GM18867 (cell line): ENCODE data around the gene ITGA2B.
"Not testable (repeated sequence)": the region's sequence is repeated elsewhere in the genome, so short reads cannot be mapped to it uniquely, and the experiment has no call there.

Experiments
- ATAC-seq: cut with Tn5 transposase; IDR thresholded peaks from one replicate; pipeline ENCODE4 v1.9.1; 2021; ENCODE audit warnings: mild to moderate bottlenecking, moderate library complexity; ENCODE audit not compliant: unreplicated experiment

The ITGA2B gene

DNA sequence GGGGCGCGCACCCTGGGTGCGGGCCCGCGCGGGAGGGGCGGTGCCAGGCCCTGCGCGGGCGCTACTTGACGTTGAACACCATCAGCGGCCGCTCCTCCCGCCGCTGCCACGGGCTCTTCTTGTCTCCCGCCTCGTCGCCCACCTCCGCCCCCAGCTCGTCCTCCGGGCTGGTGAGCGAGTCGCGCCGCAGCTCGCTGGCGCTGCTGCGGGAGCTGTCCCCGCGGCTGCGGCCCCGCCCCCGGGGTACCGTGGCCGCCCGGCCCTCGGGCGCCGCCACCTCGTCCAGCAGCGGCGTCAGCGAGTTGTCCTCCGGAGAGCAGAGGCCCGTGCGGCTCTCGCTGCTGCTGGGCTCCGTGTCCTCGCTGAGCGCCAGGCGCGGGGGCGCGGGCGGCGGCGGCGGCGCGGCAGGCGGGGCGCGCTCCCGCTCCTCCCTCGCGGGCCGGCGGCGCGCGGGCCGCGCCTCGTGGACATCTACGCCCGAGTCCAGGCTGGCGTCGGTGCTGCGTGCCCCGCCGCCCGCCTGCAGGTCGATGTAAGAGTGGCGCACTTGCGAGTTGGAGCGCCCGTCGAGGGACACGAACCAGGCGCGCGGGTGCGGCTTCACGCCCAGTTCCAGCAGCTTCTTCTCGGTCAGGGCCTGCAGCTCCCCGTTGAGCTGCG, 35.6 kb downstream of the ITGA2B start:
- no peak for ATAC-seq

DNA sequence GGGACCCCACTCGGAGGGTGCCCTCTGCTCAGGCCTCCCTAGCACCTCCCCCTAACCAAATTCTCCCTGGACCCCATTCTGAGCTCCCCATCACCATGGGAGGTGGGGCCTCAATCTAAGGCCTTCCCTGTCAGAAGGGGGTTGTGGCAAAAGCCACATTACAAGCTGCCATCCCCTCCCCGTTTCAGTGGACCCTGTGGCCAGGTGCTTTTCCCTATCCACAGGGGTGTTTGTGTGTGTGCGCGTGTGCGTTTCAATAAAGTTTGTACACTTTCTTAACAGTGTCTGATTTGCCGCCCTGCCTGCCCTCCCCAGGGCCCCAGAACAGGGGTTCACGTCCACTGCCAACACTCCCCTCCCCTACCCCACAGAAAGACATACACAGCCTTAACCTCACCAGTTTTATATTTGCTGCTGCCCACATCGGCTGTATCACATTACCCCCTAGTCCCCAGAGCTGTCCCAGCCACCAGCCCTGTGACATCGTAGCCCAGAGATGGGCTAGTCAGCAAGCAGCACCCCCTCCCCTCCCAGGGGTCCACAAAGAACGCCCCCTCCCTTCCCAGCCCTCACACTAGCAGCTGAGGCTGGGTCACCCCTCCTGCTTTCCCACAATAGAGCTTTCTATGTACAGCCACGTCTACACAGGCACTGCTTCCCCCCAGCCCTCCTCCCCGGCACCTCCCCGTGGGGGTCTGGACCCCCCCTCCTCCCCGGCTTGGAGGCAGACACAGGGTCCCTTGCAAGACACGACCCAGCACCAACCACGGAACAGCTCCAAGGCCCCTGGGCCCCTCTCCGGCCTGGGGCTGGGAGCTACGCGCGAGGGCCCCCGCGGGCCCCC, 36.4 kb downstream of the ITGA2B start:
- no peak for ATAC-seq

DNA sequence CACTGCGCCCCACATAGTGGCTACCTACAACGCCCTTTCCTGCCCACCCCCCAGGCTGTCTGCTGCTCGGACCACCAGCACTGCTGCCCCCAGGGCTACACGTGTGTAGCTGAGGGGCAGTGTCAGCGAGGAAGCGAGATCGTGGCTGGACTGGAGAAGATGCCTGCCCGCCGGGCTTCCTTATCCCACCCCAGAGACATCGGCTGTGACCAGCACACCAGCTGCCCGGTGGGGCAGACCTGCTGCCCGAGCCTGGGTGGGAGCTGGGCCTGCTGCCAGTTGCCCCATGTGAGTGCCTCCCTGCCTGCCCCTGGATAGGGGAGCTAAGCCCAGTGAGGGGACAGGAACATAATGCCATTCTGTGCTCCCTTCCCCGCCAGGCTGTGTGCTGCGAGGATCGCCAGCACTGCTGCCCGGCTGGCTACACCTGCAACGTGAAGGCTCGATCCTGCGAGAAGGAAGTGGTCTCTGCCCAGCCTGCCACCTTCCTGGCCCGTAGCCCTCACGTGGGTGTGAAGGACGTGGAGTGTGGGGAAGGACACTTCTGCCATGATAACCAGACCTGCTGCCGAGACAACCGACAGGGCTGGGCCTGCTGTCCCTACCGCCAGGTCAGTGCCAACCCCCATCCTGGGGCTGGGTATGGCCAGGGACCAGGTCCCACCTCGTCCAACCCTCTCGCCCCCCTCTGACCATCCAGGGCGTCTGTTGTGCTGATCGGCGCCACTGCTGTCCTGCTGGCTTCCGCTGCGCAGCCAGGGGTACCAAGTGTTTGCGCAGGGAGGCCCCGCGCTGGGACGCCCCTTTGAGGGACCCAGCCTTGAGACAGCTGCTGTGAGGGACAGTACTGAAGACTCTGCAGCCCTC, 37.3 kb downstream of the ITGA2B start:
- no peak for ATAC-seq

DNA sequence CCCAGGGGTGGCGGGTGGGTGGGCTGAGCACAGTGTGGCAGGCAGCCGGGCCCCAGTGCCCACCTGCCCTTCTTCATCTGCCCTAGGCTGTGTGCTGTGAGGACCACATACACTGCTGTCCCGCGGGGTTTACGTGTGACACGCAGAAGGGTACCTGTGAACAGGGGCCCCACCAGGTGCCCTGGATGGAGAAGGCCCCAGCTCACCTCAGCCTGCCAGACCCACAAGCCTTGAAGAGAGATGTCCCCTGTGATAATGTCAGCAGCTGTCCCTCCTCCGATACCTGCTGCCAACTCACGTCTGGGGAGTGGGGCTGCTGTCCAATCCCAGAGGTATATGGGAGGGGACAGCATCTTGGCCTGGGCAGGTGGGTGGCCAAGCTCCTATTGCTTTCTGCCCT, 38.0 kb downstream of the ITGA2B start:
- no peak for ATAC-seq

DNA sequence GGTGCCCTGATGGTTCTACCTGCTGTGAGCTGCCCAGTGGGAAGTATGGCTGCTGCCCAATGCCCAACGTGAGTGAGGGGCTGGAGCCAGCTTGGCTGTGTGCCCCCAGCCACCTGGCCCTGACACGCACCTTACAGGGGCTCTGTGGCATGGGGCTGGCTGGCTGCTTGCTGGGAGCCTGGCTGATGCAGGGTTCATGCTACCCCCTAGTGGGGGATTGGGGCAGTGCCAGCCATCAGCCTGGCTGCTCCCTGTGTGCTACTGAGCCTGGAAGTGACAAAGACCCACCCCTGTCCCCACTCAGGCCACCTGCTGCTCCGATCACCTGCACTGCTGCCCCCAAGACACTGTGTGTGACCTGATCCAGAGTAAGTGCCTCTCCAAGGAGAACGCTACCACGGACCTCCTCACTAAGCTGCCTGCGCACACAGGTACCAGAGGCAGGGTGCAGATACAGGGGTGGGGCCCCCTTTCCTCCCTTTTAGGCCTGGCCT, 38.7 kb downstream of the ITGA2B start:
- ATAC-seq, result no peak

DNA sequence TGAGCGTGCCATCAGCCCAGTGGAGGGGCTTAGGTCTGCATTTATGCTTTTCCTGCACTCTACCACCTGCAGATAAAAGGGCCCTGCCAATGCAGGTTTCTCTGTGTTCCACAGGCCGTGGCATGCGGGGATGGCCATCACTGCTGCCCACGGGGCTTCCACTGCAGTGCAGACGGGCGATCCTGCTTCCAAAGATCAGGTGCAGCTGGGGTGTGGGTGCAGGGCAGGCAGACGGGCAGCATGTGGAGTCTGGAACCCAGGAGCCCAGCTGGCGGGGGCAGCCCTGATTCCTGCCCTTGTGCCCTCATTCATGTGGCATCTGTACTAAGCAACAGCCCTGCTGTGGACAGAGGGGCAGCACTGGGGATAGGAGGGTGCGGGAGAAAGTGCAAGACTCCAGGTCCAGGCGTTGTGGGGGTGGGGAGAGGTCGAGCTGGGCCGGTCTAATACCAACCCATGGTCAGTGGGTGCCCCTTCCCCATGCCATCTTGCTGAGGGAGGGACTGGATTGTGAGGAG, 39.8 kb downstream of the ITGA2B start:
- ATAC-seq, result no peak

DNA sequence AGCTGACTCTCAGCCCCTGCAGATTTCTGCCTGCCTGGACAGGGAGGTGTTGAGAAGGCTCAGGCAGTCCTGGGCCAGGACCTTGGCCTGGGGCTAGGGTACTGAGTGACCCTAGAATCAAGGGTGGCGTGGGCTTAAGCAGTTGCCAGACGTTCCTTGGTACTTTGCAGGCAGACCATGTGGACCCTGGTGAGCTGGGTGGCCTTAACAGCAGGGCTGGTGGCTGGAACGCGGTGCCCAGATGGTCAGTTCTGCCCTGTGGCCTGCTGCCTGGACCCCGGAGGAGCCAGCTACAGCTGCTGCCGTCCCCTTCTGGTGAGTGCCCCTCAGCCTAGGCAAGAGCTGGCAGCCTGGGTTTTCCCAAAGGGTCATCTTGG, 40.5 kb downstream of the ITGA2B start:
- no peak for ATAC-seq

DNA sequence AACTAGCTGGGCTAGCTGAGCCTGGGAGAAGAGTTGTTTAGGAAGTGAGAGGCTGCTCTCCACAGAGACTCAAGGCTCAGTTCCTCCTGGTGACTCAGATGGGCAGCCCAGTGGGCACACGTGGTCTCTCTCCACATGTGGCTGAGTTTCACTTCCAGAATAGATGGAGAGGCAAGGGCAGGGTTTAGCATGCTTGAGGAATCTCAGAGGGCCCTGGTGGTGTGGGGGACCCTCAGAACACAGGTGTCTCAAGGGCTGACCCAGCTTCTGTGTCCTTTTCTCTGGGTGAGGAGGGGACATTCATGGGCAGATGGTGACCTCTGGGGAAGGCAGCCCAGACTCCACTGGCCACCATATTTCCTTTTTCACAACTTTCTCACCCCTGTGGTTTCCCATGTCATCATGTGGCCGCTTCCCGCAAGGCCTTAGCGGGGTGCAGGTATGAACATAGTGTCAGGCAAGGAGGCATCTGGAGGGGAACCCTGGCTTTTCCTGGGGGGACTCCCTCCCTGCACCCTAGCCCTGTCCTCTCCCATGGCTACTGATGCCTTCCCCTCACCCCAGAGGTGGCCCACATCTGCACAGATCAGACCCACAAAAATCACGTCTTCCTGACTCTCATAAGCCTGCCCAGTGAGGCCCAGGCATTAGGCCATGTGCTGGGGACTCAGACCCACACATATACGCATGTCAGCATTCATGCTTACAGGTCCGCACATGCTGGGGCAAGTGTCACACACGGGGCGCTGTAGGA, 41.0 kb downstream of the ITGA2B start:
- peak; percentile 33 for ATAC-seq

DNA sequence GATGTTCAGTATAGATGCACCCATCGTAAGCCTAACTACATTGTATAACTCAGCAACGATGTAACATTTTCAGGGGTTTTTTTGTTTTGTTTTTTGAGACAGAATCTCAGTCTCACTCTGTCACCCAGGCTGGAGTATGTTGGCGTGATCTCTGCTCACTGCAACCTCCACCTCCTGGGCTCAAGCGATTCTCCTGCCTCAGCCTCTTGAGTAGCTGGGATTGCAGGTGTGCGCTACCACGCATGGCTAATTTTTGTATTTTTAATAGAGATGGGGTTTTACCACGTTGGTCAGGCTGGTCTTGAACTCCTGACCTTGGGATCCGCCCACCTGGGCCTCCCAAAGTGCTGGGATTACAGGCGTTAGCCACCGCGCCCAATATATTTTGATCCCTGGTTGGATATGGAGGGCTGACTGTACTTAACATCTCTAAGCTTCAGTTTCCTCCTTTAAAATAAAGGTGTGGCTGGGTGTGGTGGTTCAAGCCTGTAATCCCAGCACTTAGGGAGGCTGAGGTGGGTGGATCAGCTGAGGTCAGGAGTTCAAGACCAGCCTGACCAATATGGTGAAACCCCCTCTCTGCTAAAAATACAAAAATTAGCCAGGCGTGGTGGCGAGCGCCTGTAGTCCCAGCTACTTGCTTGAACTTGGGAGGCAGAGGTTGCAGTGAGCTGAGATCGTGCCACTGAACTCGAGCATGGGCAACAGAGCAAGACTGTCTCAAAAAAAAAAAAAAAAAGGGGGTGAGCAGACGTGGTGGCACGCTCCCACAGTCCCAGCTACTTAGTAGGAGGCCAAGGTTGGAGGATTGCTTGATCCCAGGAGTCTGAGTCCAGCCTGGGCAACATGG, 42.0 kb downstream of the ITGA2B start:
- ATAC-seq, result not testable (repeated sequence)

DNA sequence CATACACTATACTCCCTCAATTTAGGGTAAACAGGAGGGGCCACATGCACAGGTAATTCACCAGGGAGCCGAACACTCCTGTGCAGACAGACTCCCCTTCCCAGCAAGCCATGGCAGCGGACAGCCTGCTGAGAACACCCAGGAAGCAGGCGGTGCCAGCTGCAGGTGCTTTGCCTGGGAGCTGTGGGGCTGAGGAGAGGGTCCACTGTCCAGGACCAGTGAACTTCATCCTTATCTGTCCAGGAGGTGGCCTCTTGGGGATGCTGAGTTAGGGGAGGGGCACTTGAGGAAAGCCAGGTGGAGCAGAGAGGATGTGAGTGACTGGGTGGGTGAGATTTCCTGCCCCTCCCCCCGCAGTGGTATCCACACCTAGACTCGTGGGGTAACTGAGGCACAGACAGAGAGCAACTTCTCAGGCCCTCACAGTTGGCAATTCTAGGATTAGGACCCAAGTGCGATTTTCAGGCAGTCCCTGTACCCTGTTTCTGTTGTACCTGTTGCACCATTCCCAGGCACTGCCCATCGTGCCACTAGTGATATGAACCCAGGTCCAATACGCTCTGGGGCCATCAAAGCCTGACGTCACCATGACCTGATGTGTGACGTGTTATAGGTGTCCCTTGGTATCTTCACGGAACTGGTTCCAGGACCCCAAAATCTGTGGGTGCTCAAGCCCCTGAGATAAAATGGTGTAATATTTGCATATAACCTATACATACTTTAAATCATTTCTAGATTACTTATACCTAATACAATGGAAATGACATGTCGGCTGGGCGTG, 43.2 kb downstream of the ITGA2B start:
- ATAC-seq, result no peak

DNA sequence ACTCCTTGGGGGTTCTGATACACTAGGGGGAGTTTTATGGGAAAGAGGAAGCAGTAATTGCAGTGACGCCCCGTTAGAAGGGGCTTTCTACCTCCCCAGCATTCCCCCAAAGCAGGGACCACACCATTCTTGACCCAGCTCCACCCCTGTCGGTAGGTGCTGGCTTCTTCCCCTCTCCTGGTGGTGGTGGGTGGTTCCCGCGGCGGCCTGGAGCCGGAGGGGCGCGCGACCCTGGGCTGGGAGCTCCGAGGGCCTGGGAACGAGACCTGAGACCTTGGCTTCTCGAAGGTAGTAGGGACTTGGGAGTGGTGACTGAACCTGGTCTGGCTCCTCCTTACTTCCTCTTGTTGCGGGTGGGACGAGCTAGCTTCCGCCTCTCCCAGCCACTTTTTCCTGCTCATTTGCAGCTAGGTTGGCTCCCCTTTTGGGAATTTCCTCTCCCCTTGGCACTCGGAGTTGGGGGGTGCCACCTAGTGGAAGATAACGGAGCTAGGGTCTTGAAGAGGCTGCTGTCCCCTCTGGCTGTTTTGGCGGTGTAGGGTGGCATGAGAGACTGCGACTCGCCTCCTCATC, 43.9 kb downstream of the ITGA2B start:
- no peak for ATAC-seq

DNA sequence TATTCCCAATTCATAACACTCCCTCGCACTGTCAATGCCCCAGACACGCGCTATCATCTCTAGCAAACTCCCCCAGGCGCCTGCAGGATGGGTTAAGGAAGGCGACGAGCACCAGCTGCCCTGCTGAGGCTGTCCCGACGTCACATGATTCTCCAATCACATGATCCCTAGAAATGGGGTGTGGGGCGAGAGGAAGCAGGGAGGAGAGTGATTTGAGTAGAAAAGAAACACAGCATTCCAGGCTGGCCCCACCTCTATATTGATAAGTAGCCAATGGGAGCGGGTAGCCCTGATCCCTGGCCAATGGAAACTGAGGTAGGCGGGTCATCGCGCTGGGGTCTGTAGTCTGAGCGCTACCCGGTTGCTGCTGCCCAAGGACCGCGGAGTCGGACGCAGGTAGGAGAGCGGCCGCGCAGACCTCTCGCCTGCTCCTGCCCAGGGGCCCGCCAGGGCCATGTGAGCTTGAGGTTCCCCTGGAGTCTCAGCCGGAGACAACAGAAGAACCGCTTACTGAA, 44.5 kb downstream of the ITGA2B start, which contains the start of gene GRN:
Gene GRN (plus strand): TSS at position 364 of the 515 bp plus-strand sequence. CDS start 3,863 bp downstream, outside the sequence.
- peak; percentile 65 for ATAC-seq

DNA sequence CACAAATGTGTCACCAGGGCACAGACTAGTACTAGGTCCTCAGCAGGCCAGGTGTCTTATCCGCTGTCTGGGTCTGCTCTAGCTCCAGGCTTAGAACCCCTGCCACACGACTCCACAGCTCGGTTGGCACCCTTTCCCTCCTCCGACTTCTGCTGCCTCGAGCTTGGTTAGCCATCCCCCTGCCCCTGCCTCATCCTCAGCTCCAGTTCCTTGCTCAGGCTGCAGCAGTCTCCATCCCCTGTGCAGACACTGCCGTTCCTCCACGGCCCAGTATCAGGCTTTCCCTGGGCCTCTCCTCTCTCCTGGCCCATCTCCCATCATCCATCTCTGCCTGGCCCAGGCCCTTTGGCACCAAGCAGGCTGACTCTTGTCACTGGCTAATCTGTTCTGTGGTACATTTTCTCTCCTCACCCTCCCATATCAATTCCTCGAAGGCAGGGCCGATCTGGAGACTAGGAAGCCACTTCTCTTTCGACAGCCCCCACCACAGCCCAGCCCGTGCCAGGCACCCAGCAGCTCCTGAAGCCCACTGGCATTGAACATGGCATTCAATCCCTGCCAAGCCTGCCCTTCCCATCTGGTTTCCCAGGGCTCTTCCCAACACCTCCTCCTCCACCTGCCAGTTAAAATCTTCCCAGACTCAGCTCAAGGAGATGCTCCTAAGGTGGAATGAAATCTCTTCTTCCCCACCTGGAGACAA, 45.8 kb downstream of the ITGA2B start:
- ATAC-seq, result no peak

DNA sequence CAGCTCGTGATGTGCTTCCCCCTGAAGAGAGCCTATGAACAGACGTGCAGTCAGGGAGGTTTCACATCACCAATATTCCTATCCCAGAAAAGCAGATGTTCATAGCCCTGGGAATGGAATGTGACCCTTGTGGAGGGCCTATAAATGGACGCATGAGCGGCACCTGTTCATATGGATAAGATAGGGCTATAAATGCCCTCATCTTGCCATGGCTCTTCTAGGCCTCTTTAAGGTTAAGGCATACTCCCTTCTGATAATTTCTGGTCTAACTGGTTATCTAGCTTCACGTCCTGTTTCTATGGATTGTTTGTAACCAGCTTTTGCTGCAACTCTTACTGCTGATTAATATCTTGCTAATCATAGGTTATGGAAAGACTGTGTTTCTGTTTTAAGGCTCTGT, 48.9 kb downstream of the ITGA2B start:
- not testable (repeated sequence) for ATAC-seq

DNA sequence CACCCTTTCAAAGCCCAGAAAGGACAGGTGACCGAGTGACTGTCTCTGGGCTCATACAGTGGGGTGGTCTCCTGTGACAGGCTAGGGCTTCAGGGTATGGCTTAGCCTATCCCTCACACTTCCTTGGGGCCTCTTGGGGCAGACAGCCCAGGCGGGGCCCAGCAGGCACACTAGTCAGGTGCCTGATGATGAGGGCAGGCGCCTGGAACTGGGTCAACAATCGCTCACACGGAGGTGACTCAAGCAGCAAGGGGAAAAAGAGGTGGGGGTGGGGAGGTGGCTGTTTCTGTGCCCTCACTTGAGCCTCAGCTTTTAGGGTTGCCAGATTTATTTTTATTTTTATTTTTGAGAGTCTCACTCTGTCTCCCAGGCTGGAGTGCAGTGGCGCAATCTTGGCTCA, 50.7 kb downstream of the ITGA2B start:
- ATAC-seq, result no peak

DNA sequence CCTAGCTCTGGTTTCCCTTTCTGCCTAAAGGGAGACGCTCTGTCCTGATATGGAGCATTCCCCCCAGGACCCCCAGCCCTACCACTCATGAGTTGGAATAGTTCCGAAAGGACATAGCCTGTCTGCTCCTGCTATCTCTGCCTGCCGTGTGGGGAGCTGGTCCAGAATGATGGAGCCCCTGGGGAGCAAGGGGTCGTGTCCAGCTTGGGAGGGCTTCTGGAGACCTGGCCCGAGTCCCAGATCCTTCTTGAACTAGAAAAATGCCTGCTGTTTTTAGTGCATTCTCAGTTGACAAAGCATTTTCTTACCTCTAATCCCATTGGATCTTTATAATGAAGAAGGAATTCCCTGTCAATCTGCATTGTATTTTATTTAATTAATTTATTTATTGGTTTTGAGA, 53.5 kb downstream of the ITGA2B start:
- ATAC-seq, result no peak

DNA sequence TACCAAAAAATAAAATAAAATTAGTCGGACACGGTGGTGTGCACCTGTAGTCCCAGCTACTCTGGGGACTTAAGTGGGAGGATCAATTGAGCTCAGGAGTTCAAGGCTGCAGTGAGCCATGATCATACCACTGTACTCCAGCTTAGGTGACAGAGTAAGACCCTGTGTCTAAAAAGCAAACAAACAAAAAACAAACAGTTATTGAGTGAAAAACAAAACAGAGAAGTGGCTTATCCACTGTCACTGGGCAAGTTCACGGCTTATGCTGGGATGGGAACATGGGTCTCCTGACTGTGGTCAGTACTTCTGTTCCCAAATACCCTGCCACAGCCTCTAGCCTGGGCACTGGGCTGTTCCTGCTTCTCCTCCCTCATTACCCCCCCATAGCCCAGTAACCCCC, 53.9 kb downstream of the ITGA2B start:
- no peak for ATAC-seq
